Erythroblast (primary cell): ENCODE results near the gene CRYAA.
A peak's percentile ranks its signal among the peaks of the same experiment; 100 is the strongest.
"Not testable (repeated sequence)": the region's sequence is repeated elsewhere in the genome, so short reads cannot be mapped to it uniquely, and the experiment has no call there.

Experiments
- DNase-seq, 2 experiments: peaks; one replicate each; lab custom pipeline; 2025; lab: John Stamatoyannopoulos, UW

Gene CRYAA, protein sequence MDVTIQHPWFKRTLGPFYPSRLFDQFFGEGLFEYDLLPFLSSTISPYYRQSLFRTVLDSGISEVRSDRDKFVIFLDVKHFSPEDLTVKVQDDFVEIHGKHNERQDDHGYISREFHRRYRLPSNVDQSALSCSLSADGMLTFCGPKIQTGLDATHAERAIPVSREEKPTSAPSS

DNA sequence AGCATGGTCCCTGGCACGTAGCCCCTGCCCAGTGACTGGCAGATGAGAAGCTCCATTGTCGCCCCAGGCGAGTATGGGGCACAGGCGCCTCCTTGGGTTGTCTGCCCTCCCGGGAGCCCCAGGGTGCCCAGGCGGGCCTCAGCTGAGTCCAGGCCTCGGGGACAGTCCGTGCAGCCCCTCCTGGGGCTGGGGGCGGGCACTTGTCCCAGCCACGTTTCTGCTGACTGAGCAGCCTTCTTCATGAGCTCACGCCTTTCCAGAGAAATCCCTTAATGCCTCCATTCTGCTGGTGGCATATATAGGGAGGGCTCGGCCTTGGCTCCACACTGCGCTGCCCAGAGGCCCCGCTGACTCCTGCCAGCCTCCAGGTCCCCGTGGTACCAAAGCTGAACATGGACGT, at the start of gene CRYAA:
TSS of gene CRYAA (plus strand) at position 301 of the 400 bp plus-strand sequence. CDS start at position 393, 92 bp downstream.
- not testable (repeated sequence) for DNase-seq

DNA sequence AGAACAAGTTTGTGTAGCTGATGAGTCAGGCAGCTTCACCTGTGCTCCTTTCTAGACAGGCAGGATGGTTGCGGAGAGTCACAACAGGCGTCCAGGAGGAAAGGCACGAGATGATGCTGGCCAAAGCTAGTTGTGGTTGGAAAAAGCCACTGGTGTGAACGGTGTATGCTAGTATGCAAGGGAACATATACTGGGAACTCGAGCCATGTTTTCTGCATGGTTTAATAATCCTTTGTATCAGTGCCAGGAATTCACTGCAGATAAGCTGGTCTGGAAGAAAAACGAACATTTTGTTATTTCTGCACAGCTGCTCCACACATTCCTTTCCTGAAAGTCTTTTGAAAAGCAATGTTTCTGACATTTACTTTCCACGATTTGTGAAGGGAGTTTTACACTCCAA, 38.7 kb upstream of the CRYAA start:
- DNase-seq = not testable (repeated sequence)

DNA sequence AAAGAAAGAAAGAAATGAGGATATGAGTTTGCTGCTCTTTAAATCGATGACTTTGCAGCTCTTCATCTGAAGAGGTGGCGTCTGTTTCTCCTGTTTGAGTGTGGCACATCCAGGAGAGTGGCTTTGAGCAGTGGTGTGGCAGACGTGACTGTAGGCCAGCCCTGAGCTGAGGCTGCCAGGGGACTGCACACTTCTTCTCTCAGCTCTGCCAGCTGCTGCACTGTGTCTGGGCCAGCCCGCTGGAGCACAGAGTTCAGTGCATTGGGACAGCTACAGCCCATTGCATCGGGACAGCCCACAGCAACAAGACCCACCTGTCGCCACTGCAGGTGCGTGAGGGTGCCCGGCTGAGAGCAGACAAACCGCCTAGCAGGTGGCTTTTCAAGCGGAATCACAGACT, 34.3 kb upstream of the CRYAA start:
- DNase-seq = not testable (repeated sequence)

- DNase-seq = not testable (repeated sequence)
Measured at GRCh38 chr21:43138944-43139343, 29.9 kb upstream of the CRYAA start.

GRCh38 chr21:43141407-43141806, 27.4 kb upstream of the CRYAA start:
- not testable (repeated sequence) for DNase-seq

DNA sequence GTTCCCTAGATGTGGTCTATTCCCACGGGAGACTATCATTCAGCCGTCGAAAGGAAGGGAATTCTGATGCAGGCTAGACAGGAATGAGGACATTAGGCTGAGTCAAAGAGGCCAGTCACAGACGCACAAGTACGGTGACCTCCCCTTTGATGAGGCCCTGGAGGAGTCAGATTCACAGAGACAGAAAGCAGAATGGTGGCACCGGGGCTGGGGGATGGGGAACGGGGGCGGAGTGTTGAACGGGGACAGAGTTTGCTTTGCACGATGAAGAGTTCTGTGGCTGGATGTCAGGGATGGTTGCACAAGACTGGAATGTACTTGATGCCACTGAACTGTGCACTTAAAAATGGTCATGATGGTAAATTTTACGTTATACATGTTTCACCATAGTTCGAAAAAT, 22.2 kb upstream of the CRYAA start:
- not testable (repeated sequence) for DNase-seq

- not testable (repeated sequence) for DNase-seq
Measured at GRCh38 chr21:43147999-43148398, 20.8 kb upstream of the CRYAA start.

DNA sequence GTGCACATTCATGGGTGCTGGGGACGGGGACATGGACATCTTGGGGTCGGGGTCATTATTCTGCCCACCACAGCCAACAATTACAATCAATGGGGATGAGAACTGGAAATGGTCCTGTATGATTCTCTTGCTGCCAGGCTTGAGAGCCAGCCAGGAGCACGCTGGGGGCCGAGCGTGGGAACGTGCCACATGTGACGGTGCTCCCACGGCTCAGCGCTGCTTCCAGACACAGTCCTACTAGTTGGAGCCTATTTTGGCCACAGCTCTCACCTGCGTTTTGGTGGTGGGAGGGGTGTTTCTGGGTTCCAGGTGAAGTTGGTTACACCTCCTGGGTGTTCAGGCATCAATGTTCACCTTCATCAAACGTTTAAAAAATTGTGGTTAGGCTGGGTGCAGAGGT, 19.5 kb upstream of the CRYAA start:
- not testable (repeated sequence) for DNase-seq

DNA sequence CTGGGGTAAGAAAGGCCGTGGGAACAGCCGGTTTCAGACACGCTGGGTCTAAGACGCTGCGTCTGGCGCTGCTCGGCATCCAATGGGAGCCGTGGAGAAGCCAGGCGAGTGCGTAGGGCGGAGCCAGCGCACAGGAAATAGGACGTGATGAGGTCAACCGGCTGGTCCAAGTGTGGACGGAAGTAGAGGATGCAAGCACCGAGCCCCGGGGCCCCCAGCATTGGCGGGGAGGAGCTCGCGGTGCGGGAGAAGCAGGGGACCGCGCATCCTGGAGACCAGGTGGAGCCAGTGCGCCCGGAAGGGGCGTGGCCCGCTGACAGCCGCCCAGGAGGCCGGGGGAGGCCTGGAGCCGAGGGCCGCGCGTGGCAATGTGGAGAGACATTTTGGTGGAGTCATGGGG, 15.2 kb upstream of the CRYAA start:
- not testable (repeated sequence) for DNase-seq

GRCh38 chr21:43159279-43160175, 9.3 kb upstream of the CRYAA start:
- DNase-seq = not testable (repeated sequence)

GRCh38 chr21:43161826-43162707, 6.7 kb upstream of the CRYAA start:
- DNase-seq = not testable (repeated sequence)

DNA sequence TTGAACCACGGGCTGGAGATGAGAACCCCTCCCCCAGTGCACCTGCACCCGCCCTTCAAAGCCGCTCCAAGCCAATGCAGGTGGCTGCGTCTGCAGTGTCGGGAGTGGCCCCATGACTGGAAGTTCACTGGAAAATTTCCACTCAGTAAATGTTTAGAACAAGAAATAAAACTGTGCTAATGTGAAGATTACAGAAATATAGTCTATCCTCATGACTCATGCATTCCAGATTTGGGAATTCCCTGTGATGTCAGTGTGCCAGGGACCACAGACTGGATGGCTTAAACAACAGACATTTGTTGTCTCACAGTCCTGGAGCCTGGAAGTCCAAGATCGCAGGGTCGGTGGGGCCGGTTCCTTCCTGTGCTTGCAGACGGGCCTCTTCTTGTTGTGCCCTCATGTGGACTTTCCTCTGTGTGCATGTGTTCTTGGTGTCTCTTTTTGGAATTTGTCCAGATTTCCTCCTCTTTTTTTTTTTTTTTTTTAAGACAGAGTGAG, 6.1 kb upstream of the CRYAA start:
- DNase-seq = not testable (repeated sequence)

GRCh38 chr21:43164823-43165222, 4.0 kb upstream of the CRYAA start:
- not testable (repeated sequence) for DNase-seq

DNA sequence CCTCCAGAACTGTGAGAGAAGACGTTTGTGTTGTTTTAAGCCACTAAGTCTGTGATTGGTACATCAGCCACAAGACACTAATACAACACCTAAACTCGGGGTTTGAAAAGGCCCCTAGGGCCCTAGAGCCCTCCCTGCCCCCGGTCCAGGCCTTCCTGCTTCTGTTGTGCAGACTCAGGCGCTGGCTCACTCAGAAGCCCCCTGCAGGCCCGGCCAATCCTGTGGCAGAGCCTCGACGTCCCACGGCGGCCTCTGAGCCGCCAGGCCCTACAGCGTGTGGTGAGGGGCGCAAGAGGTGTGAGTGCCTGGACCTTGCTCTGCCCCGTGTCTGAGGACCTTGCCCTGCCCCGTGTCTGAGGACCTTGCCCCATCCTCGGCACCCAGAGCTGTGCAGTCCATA, 3.1 kb upstream of the CRYAA start:
- not testable (repeated sequence) for DNase-seq

DNA sequence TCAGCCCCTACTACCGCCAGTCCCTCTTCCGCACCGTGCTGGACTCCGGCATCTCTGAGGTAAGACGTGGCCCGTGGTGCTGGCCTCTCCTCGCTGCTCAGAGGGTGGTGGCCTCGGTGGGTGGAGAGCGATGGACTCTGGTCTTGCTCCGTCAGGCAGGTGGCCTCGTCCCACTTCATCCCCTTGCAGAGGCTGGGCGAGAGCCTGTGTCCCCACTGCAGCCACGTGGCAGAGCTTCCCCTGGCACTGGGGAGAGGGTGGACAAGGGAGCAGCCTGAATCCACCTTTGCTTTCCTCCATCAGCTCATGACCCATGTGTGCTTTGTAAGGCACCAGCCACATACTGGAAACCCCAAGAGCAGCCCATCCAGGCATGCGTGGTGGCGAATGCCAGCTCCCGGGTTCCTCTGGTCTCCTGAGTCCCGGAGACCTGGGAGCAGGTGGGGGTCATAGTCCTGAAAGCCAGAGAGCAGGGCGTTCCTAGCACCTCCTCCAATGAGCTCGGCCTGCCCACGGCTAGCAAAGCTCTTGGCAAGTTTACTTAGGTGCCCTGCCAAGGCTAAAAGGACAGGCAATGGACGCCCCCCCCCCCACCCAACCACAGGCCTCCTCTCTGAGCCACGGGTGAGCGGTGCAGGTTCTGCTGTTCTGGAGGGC, 550 bp downstream of the CRYAA start:
- not testable (repeated sequence) for DNase-seq

- not testable (repeated sequence) for DNase-seq
Measured at GRCh38 chr21:43169891-43170290, 1.1 kb downstream of the CRYAA start.

- DNase-seq = not testable (repeated sequence)
Measured at GRCh38 chr21:43172812-43173211, 4.0 kb downstream of the CRYAA start.

- peak in 1 of 2 experiments; percentile 33 for DNase-seq
Measured at GRCh38 chr21:43173438-43173837, 4.6 kb downstream of the CRYAA start.

DNA sequence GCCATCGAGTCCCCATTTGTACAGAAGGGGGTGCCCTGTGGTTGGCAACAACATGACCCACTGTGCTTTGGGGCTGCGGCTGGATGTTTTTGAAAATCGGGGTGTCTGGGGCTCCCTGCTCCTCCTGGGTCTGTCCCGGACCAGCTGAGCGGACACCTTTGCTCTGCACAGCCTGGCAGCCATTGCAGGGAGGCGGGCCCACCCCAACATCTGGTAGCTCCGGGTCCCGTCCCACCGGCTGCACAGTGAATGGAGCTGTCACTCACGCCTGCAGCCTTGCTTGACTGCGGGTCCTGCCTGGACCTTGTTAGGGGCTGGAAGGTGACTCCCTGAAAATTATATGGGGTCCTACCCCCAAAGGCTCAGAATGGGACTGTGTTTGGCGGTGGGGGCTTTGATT, 5.1 kb downstream of the CRYAA start:
- DNase-seq = not testable (repeated sequence)

- not testable (repeated sequence) for DNase-seq
Measured at GRCh38 chr21:43174998-43175397, 6.2 kb downstream of the CRYAA start.

- DNase-seq = not testable (repeated sequence)
Measured at GRCh38 chr21:43176621-43177020, 7.8 kb downstream of the CRYAA start.
